ENCODE results near the gene LIMCH1.

GRCh38 chr4:41693629-41694028 lies 155.7 kb downstream of the LIMCH1 start:
- TF ChIP-seq CTCF (IDR thresholded peaks at IDR 0.05) (peak in 3 of 7 experiments; percentile 10 to 35 (median 31)), POLR2A (IDR thresholded peaks at IDR 0.05) (no peak), POLR2AphosphoS5 (IDR thresholded peaks at IDR 0.05) (no peak)
